H1 (cell line): ENCODE measurements around the gene SPATA31D1. TPM values are rescaled to one million over a fixed set of nuclear protein-coding genes. Genes with fewer than 3 reads are reported as not detected.

Experiments
- CTCF ChIA-PET: fragments of 300-600 bp; sonication (Branson Sonifier 250); formaldehyde crosslinking; loops from one replicate; lab custom pipeline; 2021; ENCODE audit not compliant: partially characterized antibody; lab: Charles Lee
- POLR2A ChIA-PET: fragments of 300-600 bp; sonication (Branson Sonifier 250); formaldehyde crosslinking; loops from one replicate; lab custom pipeline; 2021; ENCODE audit warnings: inconsistent platforms; ENCODE audit not compliant: partially characterized antibody; lab: Charles Lee
- DNase-seq, 2 experiments: peaks; one replicate each; pipeline versions ENCODE4 v3.0.0 to v3.0.0-alpha.2; 2010 to 2022; ENCODE audit warnings: low spot score in 2 of 2, low read depth in 1 of 2, mixed read lengths in 1 of 2
- FAIRE-seq: peaks from 2 replicates; lab custom pipeline; 2011; peaks lifted over from hg19 to GRCh38; lab: Jason Lieb, UNC
- H2AFZ ChIP-seq: 2 replicates; pipeline ENCODE4 v1.8.1; 2012; ENCODE audit warnings: low read length, inconsistent platforms
- H2AK5ac ChIP-seq: 2 replicates; pipeline ENCODE4 v1.6.1; 2013; ENCODE audit warnings: low read depth, low read length
- H2BK120ac ChIP-seq: replicated peaks from 2 replicates; pipeline ENCODE3; 2013; ENCODE audit warnings: low read depth, low read length, inconsistent platforms
- H2BK12ac ChIP-seq: 2 replicates; pipeline ENCODE4 v1.6.1; 2013; ENCODE audit warnings: low read depth, low read length
- H2BK15ac ChIP-seq: 2 replicates; pipeline ENCODE4 v1.6.1; 2013; ENCODE audit warnings: low read length
- H2BK20ac ChIP-seq: 2 replicates; pipeline ENCODE4 v1.6.1; 2013; ENCODE audit warnings: low read length
- H2BK5ac ChIP-seq: 2 replicates; pipeline ENCODE4 v1.6.1; 2013; ENCODE audit warnings: low read depth, low read length
- H3K14ac ChIP-seq: 2 replicates; pipeline ENCODE4 v1.6.1; 2013; ENCODE audit warnings: inconsistent platforms; ENCODE audit not compliant: insufficient read length
- H3K18ac ChIP-seq: 2 replicates; pipeline ENCODE4 v1.6.1; 2013; ENCODE audit warnings: low read length; ENCODE audit errors: extremely low read depth
- H3K23ac ChIP-seq: 2 replicates; pipeline ENCODE4 v1.6.1; 2013; ENCODE audit warnings: inconsistent platforms; ENCODE audit not compliant: insufficient read length
- H3K23me2 ChIP-seq: 2 replicates; pipeline ENCODE4 v1.6.1; 2013; ENCODE audit warnings: low read depth, low read length
- H3K27ac ChIP-seq: 2 replicates; pipeline ENCODE4 v1.6.1; 2011; ENCODE audit warnings: low read depth, low read length, inconsistent platforms
- H3K27me3 ChIP-seq, 4 experiments: replicated peaks in 1 of 4; 1 replicate in 1 of 4; 2 replicates in 3 of 4; pipeline versions ENCODE4 v1.6.1 to v1.8.1; 2011 to 2013; ENCODE audit warnings: low read length in 3 of 4, mild to moderate bottlenecking in 3 of 4, inconsistent platforms in 2 of 4, mixed read lengths in 2 of 4, moderate library complexity in 1 of 4; ENCODE audit not compliant: control insufficient read depth in 3 of 4, insufficient read depth in 3 of 4; ENCODE audit errors: extremely low read depth in 1 of 4
- H3K36me3 ChIP-seq, 4 experiments: 2 replicates each; pipeline versions ENCODE4 v1.6.1 to v1.8.1; 2011 to 2013; ENCODE audit warnings: mild to moderate bottlenecking in 4 of 4, low read length in 3 of 4, moderate library complexity in 2 of 4, control low read depth in 1 of 4, inconsistent platforms in 1 of 4; ENCODE audit not compliant: insufficient read depth in 4 of 4, control insufficient read depth in 2 of 4
- H3K4ac ChIP-seq: replicated peaks from 2 replicates; pipeline ENCODE3; 2013; ENCODE audit warnings: low read length, low read depth, mixed read lengths, inconsistent platforms; ENCODE audit not compliant: insufficient read length
- H3K4me1 ChIP-seq, 4 experiments: replicated peaks in 1 of 4; 1 replicate in 1 of 4; 2 replicates in 3 of 4; pipeline versions ENCODE4 v1.6.1 to v1.8.1; 2011 to 2013; ENCODE audit warnings: low read length in 3 of 4, inconsistent platforms in 2 of 4, mixed read lengths in 1 of 4; ENCODE audit not compliant: insufficient read depth in 4 of 4, control insufficient read depth in 3 of 4
- H3K4me2 ChIP-seq, 2 experiments: 2 replicates each; pipeline versions ENCODE4 v1.6.1 to v1.8.1; 2011 to 2013; ENCODE audit warnings: low read depth in 2 of 2, low read length in 2 of 2, control low read depth in 1 of 2, inconsistent platforms in 1 of 2, mild to moderate bottlenecking in 1 of 2; ENCODE audit not compliant: insufficient read depth in 1 of 2
- H3K4me3 ChIP-seq, 4 experiments: fragments of 200-600, 300-600 bp in 1 of 4; sonication (generic), shearing (Covaris generic), sonication (Bioruptor Twin) in 1 of 4; 2 replicates each; pipeline versions ENCODE4 v1.5.1 to v1.8.1; 2011 to 2016; ENCODE audit warnings: low read length in 4 of 4, low read depth in 3 of 4, control low read depth in 2 of 4, inconsistent platforms in 2 of 4, mild to moderate bottlenecking in 2 of 4, mixed read lengths in 1 of 4, moderate library complexity in 1 of 4; ENCODE audit not compliant: insufficient read depth in 2 of 4; ENCODE audit errors: extremely low read depth in 1 of 4
- H3K56ac ChIP-seq: replicated peaks from 2 replicates; pipeline ENCODE3; 2013; ENCODE audit warnings: low read depth, mild to moderate bottlenecking, mixed read lengths, low read length, inconsistent platforms; ENCODE audit not compliant: insufficient read length
- H3K79me1 ChIP-seq: 2 replicates; pipeline ENCODE4 v1.6.1; 2013; ENCODE audit warnings: low read depth, low read length, control low read depth
- H3K79me2 ChIP-seq, 2 experiments: 2 replicates each; pipeline versions ENCODE4 v1.6.1 to v1.8.1; 2012 to 2013; ENCODE audit warnings: low read length in 2 of 2, mild to moderate bottlenecking in 2 of 2, inconsistent platforms in 1 of 2; ENCODE audit not compliant: insufficient read depth in 2 of 2, control insufficient read depth in 1 of 2
- H3K9ac ChIP-seq, 4 experiments: replicated peaks in 1 of 4; 1 replicate in 1 of 4; 2 replicates in 3 of 4; pipeline versions ENCODE4 v1.6.1 to v1.8.1; 2011 to 2013; ENCODE audit warnings: low read depth in 3 of 4, low read length in 3 of 4, control low read depth in 2 of 4, mild to moderate bottlenecking in 2 of 4, moderate library complexity in 2 of 4, inconsistent platforms in 1 of 4; ENCODE audit errors: extremely low read depth in 1 of 4
- H3K9me3 ChIP-seq, 2 experiments: 2 replicates each; pipeline versions ENCODE4 v1.6.1 to v1.8.1; 2012 to 2013; ENCODE audit warnings: mild to moderate bottlenecking in 2 of 2, moderate library complexity in 2 of 2, control low read depth in 1 of 2, inconsistent platforms in 1 of 2, low read depth in 1 of 2, low read length in 1 of 2, mixed read lengths in 1 of 2; ENCODE audit not compliant: insufficient read depth in 2 of 2
- H4K20me1 ChIP-seq, 2 experiments: replicated peaks in 1 of 2; 2 replicates each; pipeline versions ENCODE3 to v1.8.1; 2011 to 2013; ENCODE audit warnings: inconsistent platforms in 2 of 2, low read length in 2 of 2, mild to moderate bottlenecking in 1 of 2; ENCODE audit not compliant: insufficient read depth in 2 of 2, control insufficient read depth in 1 of 2
- H4K5ac ChIP-seq: 2 replicates; pipeline ENCODE4 v1.6.1; 2013; ENCODE audit warnings: low read length, low read depth, mixed read lengths, inconsistent platforms; ENCODE audit not compliant: insufficient read length
- H4K8ac ChIP-seq: 2 replicates; pipeline ENCODE4 v1.8.0; 2013; ENCODE audit warnings: mild to moderate bottlenecking, moderate library complexity, low read length, inconsistent platforms; ENCODE audit not compliant: insufficient read depth; ENCODE audit errors: extremely low read depth
- H4K91ac ChIP-seq: replicated peaks from 2 replicates; pipeline ENCODE3; 2013; ENCODE audit warnings: low read length, mixed read lengths, inconsistent platforms; ENCODE audit not compliant: insufficient read length
- TAF1 ChIP-seq: IDR thresholded peaks from 2 replicates; pipeline ENCODE4 v1.6.1; 2011; ENCODE audit warnings: mild to moderate bottlenecking, low read depth, low read length
- WGBS, 2 experiments: shearing (Covaris generic) in 1 of 2; methylation state at CpG; one replicate each; pipeline versions ENCODE4 v1.1.6 to v1.1.7; 2013 to 2015; ENCODE audit warnings: low lambda C conversion rate in 2 of 2, mixed read lengths in 2 of 2, inconsistent platforms in 1 of 2, low coverage in 1 of 2, missing lambda C conversion rate in 1 of 2; ENCODE audit not compliant: insufficient replicate concordance in 2 of 2, insufficient coverage in 1 of 2, insufficient read length in 1 of 2; ENCODE audit errors: extremely low coverage in 1 of 2, missing lambda C conversion rate in 1 of 2; 5-methylcytosine and 5-hydroxymethylcytosine counted together
- polyA plus RNA-seq, 7 experiments: library from polyadenylated mRNA; depleted of rRNA in 3 of 7; stranded (reverse) in 5 of 7; unstranded in 2 of 7; fragments of >200 nt in 5 of 7; fragments of 200-250 nt in 2 of 7; gene quantifications; 1 replicate in 5 of 7; 2 replicates in 1 of 7; 4 replicates in 1 of 7; pipeline versions ENCODE4 v1.2.1 to v1.2.3, GENCODE V29; 2011 to 2013; ENCODE audit warnings: missing spikeins in 2 of 7, mixed read lengths in 2 of 7
- total RNA-seq: library from RNA; stranded (reverse); fragmentation: NEBNext Ultra II Directional; extraction: Animal tissue kit (Norgen Biotek cat#: 25700); gene quantifications from 2 replicates; pipeline ENCODE4 v1.2.1, GENCODE V29; 2021
- TF ChIP-seq, protein P1 (sequence below): IDR thresholded peaks from 2 replicates; pipeline ENCODE4 v1.6.1; 2011; ENCODE audit warnings: low read length, improper control_type of control experiment

Gene SPATA31D1
- total and polyA plus RNA-seq, 2 of the 8 experiments (the other 6 are each of a cell fraction or from before 2014, with no cell fraction given), result not detected

DNA sequence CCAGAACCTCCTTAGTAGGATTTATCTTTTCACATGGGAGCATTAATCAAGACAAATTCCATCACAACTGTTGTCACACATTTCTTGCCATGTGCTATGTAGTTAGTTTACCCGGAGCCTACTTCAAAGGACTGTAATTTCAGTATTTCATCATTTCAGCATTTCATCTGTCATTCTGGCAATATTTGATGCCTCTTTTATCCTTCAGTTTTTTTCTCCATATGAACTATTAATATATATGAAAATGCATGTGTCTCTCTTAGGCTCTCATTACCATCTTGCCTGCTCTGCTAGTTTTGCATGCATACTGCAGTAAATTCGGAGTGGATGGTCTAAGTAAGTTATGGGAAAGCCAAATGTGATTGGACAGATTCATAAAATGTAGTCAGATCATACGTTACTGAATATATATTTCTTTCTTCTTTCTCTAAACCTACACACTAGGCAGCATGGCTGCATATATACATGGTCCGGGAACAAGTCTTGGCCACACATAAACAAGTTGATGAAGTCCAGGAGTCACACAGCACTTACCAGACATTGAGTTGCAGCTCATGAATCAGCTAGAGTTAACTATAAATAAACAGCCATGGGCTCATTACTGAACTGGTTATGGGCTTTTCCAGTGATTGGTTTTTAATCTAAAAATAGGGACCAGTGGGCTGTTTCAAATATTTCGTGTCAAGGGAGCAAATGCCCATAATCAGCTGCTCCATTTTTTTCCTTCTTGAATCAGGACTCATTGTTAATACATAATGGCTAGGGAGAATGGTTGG, 46.6 kb downstream of the SPATA31D1 start:
- Histone ChIP-seq H3K4me3 (no peak overlapping the region), H3K27me3 (no peaks in the 10 kb centered on the region), H2AK5ac (no peak overlapping the region), H3K9me3 (no peaks in the 10 kb centered on the region), H3K14ac (no peak overlapping the region), H3K27ac (no peak overlapping the region), H3K4ac (no peak overlapping the region), H3K18ac (no peak overlapping the region), H4K20me1 (no peaks in the 10 kb centered on the region), H2BK120ac (no peak overlapping the region), H3K79me2 (no peaks in the 10 kb centered on the region), H3K79me1 (no peaks in the 10 kb centered on the region), H2AFZ (no peak overlapping the region), H4K91ac (no peak overlapping the region), H2BK5ac (no peak overlapping the region), H3K23ac (no peak overlapping the region), H4K8ac (no peak overlapping the region), H2BK20ac (no peak overlapping the region), H2BK12ac (no peak overlapping the region), H3K4me2 (no peak overlapping the region), H3K36me3 (no peaks in the 10 kb centered on the region; a peak in 1 of 8 replicates), H3K4me1 (peaks cover 0 to 4% (median 0%) of the 10 kb centered on the region in 4 experiments; a peak in 1 of 7 replicates), H3K56ac (no peak overlapping the region), H4K5ac (no peak overlapping the region), H2BK15ac (no peak overlapping the region), H3K23me2 (no peaks in the 10 kb centered on the region), H3K9ac (no peak overlapping the region)
- ChIA-PET CTCF (interaction anchor here (0.9 kb wide), 1 partner anchor 19 kb away, joined by 3 read pairs; no protein-coding TSS in a partner anchor), POLR2A (no interaction called here)
- TF ChIP-seq, protein P1, sequence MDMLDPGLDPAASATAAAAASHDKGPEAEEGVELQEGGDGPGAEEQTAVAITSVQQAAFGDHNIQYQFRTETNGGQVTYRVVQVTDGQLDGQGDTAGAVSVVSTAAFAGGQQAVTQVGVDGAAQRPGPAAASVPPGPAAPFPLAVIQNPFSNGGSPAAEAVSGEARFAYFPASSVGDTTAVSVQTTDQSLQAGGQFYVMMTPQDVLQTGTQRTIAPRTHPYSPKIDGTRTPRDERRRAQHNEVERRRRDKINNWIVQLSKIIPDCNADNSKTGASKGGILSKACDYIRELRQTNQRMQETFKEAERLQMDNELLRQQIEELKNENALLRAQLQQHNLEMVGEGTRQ, result no peak
- TF ChIP-seq TAF1, result no peak
- DNase-seq, result no peak
- FAIRE-seq, result no peak
- WGBS, 2 experiments, result 82% methylated on average over 5 of the region's 5 CpGs; no CpG with 5 or more reads in 1 of the 2 experiments
